Measurements from ENCODE around the gene TLNRD1. TPM values are rescaled to one million over a fixed set of nuclear protein-coding genes. Genes with fewer than 3 reads are reported as not detected.
A peak's percentile ranks its signal among the peaks of the same experiment; 100 is the strongest.

Gene TLNRD1
- total RNA-seq, 3 donors from 2014 or later (not counting 1 experiment from before 2014, with no cell fraction given) = 13.4 to 19.6 (median 17.5) TPM

DNA sequence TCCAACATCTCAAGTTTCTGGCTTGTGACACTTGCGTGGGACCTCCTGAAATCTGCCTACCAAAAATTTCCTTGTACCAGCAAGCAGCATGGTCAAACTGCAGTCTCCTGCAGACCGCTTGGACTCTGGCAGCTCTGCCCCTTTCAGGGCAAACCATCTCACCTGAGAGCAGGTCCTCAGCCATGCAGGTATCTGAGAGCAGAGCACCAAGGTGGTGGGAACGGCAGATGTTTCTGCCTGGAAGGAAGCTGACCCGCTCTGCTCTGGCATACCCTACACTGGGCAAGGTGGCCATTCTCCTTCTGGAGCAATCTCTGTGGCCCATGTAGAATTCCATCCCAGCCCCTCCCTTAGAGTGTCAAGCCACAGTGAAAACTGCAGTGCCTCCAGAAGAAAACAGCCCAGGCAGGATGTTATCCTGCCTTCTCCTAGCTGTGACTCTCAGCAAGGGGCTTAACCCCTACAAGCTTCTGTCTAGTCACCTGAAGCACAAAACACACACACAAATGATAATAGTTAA is 32.7 kb upstream of the TLNRD1 start:
- ATAC-seq (no peak), DNase-seq (no peak)
- Histone ChIP-seq H3K9me3 (ENCODE audit: control insufficient read depth, insufficient read depth, low read length) (no peaks in the 10 kb centered on the region), H3K4me1 (ENCODE audit: control insufficient read depth, insufficient read depth, low read length) (no peaks in the 10 kb centered on the region), H3K36me3 (ENCODE audit: control insufficient read depth, insufficient read depth, low read length) (peaks cover 6% of the 10 kb centered on the region), H3K4me3 (ENCODE audit: low read length) (no peak overlapping the region), H3K27ac (ENCODE audit: low read length) (no peak overlapping the region), H3K27me3 (ENCODE audit: control insufficient read depth, insufficient read depth, low read length) (no peaks in the 10 kb centered on the region)
- Mint-ChIP-seq H3K4me3 (no peak overlapping the region), H3K36me3 (peaks cover 7% of the 10 kb centered on the region), H3K27ac (no peak overlapping the region), H3K27me3 (ENCODE audit: low read depth in 2 of 2) (no peaks in the 10 kb centered on the region), H3K9me3 (no peaks in the 10 kb centered on the region), H3K4me1 (peaks cover 15 to 22% of the 10 kb centered on the region in 2 donors)
- TF ChIP-seq, protein P1, sequence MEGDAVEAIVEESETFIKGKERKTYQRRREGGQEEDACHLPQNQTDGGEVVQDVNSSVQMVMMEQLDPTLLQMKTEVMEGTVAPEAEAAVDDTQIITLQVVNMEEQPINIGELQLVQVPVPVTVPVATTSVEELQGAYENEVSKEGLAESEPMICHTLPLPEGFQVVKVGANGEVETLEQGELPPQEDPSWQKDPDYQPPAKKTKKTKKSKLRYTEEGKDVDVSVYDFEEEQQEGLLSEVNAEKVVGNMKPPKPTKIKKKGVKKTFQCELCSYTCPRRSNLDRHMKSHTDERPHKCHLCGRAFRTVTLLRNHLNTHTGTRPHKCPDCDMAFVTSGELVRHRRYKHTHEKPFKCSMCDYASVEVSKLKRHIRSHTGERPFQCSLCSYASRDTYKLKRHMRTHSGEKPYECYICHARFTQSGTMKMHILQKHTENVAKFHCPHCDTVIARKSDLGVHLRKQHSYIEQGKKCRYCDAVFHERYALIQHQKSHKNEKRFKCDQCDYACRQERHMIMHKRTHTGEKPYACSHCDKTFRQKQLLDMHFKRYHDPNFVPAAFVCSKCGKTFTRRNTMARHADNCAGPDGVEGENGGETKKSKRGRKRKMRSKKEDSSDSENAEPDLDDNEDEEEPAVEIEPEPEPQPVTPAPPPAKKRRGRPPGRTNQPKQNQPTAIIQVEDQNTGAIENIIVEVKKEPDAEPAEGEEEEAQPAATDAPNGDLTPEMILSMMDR (IDR thresholded peaks at IDR 0.05) = no peak
- 94% methylated on average over 4 of the region's 4 CpGs for whole genome bisulfite sequencing (ENCODE audit: insufficient coverage)
- intact Hi-C loops (cut with micrococcal nuclease) = no loop called here

DNA sequence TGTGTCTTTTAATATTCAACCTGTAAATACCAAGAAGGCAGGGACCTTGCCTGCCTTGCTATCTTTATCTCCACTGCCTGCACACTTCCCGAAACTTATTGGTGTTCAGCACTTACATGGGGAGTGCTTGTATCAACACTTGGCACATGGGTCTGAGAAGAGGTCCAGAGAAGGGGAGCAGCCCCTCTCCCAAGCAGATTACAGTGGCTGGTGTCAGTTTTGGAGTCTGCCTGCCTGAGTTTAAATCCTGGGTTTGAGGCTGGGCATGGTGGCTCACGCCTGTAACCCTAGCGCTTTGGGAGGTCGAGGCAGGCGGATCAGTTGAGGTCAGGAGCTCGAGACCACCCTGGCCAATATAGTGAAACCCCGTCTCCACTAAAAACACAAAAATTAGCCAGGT is 31.4 kb upstream of the TLNRD1 start:
- Histone ChIP-seq H3K27me3 (ENCODE audit: control insufficient read depth, insufficient read depth, low read length) (no peaks in the 10 kb centered on the region), H3K27ac (ENCODE audit: low read length) (no peak overlapping the region), H3K36me3 (ENCODE audit: control insufficient read depth, insufficient read depth, low read length) (peaks cover 6% of the 10 kb centered on the region), H3K4me3 (ENCODE audit: low read length) (no peak overlapping the region), H3K9me3 (ENCODE audit: control insufficient read depth, insufficient read depth, low read length) (no peaks in the 10 kb centered on the region), H3K4me1 (ENCODE audit: control insufficient read depth, insufficient read depth, low read length) (no peaks in the 10 kb centered on the region)
- H3K27ac Mint-ChIP-seq = no peak overlapping the region
- ATAC-seq = no peak
- intact Hi-C loops (cut with micrococcal nuclease) = no loop called here
- no peaks in the 10 kb centered on the region for H3K27me3 Mint-ChIP-seq (ENCODE audit: low read depth in 2 of 2)
- peaks cover 4% of the 10 kb centered on the region for H3K36me3 Mint-ChIP-seq
- WGBS (ENCODE audit: insufficient coverage) = 95% methylated on average over 7 of the region's 7 CpGs
- no peak overlapping the region for H3K4me3 Mint-ChIP-seq
- TF ChIP-seq, protein P1 (IDR thresholded peaks at IDR 0.05) = no peak
- H3K9me3 Mint-ChIP-seq = no peaks in the 10 kb centered on the region
- no peak for DNase-seq
- H3K4me1 Mint-ChIP-seq = peaks cover 20 to 25% of the 10 kb centered on the region in 2 donors

DNA sequence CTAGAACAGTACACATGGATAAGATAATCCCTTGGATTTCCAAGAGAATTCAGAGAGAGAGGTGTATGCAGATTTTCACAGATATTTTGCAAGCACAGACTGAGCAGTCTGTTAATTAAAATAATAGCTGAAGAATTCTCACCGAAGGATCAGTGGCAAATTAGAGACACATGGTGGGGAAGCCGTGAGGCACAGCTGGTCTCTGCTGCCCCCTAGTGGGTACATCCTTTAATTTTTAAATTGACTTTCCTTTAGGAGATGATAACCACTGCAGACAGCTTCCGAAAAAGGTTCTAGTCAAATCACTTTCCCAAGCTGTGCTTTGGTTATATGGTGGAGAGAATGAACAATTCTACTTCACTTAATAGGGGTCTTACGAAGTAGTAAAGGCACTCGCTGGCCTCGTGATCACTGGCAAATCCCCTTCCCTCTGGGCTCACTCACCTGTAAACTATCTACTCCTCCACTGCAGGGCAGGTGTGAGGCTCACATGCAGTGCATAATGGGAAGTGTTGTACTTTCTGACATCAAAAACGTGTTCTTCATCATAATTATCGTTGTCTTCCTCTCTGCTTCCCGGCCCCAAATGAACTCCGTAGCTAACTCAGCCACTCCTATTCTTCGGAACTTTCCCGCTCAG is 30.6 kb upstream of the TLNRD1 start:
- no peaks in the 10 kb centered on the region for H3K9me3 ChIP-seq (ENCODE audit: control insufficient read depth, insufficient read depth, low read length)
- DNase-seq = peak; percentile 46 to 83
- Mint-ChIP-seq H3K4me1 (peaks cover 25% of the 10 kb centered on the region in 2 donors), H3K4me3 (no peak overlapping the region), H3K36me3 (no peaks in the 10 kb centered on the region), H3K27me3 (ENCODE audit: low read depth in 2 of 2) (no peaks in the 10 kb centered on the region), H3K27ac (no peak overlapping the region), H3K9me3 (no peaks in the 10 kb centered on the region)
- H3K27me3 ChIP-seq (ENCODE audit: control insufficient read depth, insufficient read depth, low read length) = no peaks in the 10 kb centered on the region
- intact Hi-C loops (cut with micrococcal nuclease) = loop anchor here (1.0 to 10.0 kb wide), 4 partner anchors 194 to 515 kb away; no protein-coding TSS in a partner anchor
- TF ChIP-seq, protein P1 (IDR thresholded peaks at IDR 0.05) = peak; percentile 94
- WGBS (ENCODE audit: insufficient coverage) = 73% methylated on average over 11 of the region's 12 CpGs
- H3K4me1 ChIP-seq (ENCODE audit: control insufficient read depth, insufficient read depth, low read length) = peaks cover 3% of the 10 kb centered on the region
- H3K4me3 ChIP-seq (ENCODE audit: low read length) = no peak overlapping the region
- peaks cover 6% of the 10 kb centered on the region for H3K36me3 ChIP-seq (ENCODE audit: control insufficient read depth, insufficient read depth, low read length)
- no peak overlapping the region for H3K27ac ChIP-seq (ENCODE audit: low read length)
- ATAC-seq = peak; percentile 61 to 81 (median 76)
